ENCODE measurements around the gene SSH2. TPM values are rescaled to one million over a fixed set of nuclear protein-coding genes. Genes with fewer than 3 reads are reported as not detected.
"Not testable (repeated sequence)": the region's sequence is repeated elsewhere in the genome, so short reads cannot be mapped to it uniquely, and the experiment has no call there.

The SSH2 gene
- total RNA-seq, 1 donor from 2014 or later: 17.3 TPM

GRCh38 chr17:29835435-29836351, 94.3 kb downstream of the SSH2 start:
- ATAC-seq: peak; percentile 65

- ATAC-seq: no peak
Observed at GRCh38 chr17:29833801-29834200, 96.2 kb downstream of the SSH2 start.

- ATAC-seq: no peak
Observed at GRCh38 chr17:29828676-29829284, 101.2 kb downstream of the SSH2 start.

- ATAC-seq: no peak
Observed at GRCh38 chr17:29827179-29827578, 102.8 kb downstream of the SSH2 start.

- ATAC-seq: no peak
Observed at GRCh38 chr17:29826114-29826692, 103.8 kb downstream of the SSH2 start.

- peak; percentile 47 for ATAC-seq
Observed at GRCh38 chr17:29825604-29826003, 104.4 kb downstream of the SSH2 start.

- no peak for ATAC-seq
Observed at GRCh38 chr17:29821897-29822296, 108.1 kb downstream of the SSH2 start.

- ATAC-seq: no peak
Observed at GRCh38 chr17:29820425-29820824, 109.6 kb downstream of the SSH2 start.

- ATAC-seq: peak; percentile 75
Observed at GRCh38 chr17:29807520-29808361, 122.3 kb downstream of the SSH2 start.

- no peak for ATAC-seq
Observed at GRCh38 chr17:29802246-29802645, 127.8 kb downstream of the SSH2 start.

- ATAC-seq: no peak
Observed at GRCh38 chr17:29800457-29800856, 129.6 kb downstream of the SSH2 start.

- no peak for ATAC-seq
Observed at GRCh38 chr17:29796652-29797051, 133.4 kb downstream of the SSH2 start.

GRCh38 chr17:29793501-29793900, 136.5 kb downstream of the SSH2 start:
- ATAC-seq: no peak

GRCh38 chr17:29791336-29792080, 138.5 kb downstream of the SSH2 start:
- no peak for ATAC-seq

- no peak for ATAC-seq
Observed at GRCh38 chr17:29789196-29790170, 140.5 kb downstream of the SSH2 start.

GRCh38 chr17:29787995-29788394, 142.0 kb downstream of the SSH2 start:
- no peak for ATAC-seq

- no peak for ATAC-seq
Observed at GRCh38 chr17:29782917-29783316, 147.1 kb downstream of the SSH2 start.

GRCh38 chr17:29779812-29780190, 150.2 kb downstream of the SSH2 start:
- not testable (repeated sequence) for ATAC-seq

GRCh38 chr17:29778956-29779811, 150.8 kb downstream of the SSH2 start:
- peak; percentile 78 for ATAC-seq

GRCh38 chr17:29777663-29778062, 152.4 kb downstream of the SSH2 start:
- no peak for ATAC-seq
